ENCODE results near the gene FGL2. TPM values are rescaled to one million over a fixed set of nuclear protein-coding genes. Genes with fewer than 3 reads are reported as not detected.
"Not testable (repeated sequence)": the region's sequence is repeated elsewhere in the genome, so short reads cannot be mapped to it uniquely, and the experiment has no call there.

Gene FGL2
- total RNA-seq, 2 experiments from 2014 or later: 0.63 to 0.95 TPM

DNA sequence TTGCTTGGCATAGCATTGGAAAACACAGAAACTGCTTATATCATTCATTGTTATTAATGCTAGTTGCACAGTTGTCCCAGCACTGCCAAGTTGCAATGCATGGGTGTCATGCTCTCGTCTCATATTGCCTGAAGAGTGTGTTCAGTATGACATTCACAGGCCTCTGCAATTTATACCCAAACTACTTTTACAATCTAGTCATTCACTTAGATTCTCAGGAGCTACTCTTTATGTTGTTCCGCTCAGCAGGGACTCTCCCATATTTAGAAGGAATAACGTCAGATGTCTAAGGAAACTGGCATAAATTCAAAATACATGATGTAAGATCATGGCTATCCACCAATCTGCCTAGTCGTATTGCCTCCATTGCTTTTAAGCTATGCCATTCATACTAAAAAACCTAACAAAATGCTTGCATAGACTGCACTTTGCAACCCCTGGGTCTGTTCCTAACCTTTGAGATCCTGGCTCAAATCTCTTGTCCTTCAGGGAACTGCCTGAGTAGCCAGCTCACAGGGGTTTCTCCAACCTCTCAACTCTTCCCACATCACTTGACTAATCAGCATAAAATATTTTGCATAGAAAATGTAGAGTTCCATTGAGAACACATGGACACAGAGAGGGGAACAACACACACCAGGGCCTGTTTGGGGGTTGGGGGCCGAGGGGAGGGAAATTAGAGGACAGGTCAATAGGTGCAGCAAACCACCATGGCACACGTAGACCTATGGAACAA is 27.0 kb downstream of the FGL2 start:
- ATAC-seq; CTCF ChIA-PET; H3K9me3 Mint-ChIP-seq; H3K27ac Mint-ChIP-seq; DNase-seq; H3K36me3 Mint-ChIP-seq (ENCODE audit: low read depth); H3K4me3 Mint-ChIP-seq; POLR2A ChIA-PET; H3K4me1 Mint-ChIP-seq (ENCODE audit: low read depth); H3K27me3 Mint-ChIP-seq; intact Hi-C loops (cut with micrococcal nuclease): not testable (repeated sequence)

DNA sequence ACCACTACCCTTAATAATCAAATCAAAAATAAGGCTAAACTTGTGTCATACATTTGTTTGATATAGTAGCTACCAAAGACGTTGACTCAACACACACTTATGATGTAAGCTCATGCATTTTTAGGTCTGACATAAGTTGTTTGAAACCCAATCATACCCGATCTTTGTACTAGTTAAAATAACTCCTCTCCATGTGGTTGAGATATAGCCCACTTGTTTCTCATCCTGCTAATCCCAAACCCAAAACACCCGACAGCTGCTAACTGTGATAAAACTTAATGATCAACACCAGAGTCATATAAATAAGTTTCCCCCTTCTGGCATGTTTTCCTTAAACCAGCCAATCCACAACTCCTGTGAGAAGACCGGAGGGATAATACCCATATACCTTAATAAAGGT is 28.5 kb downstream of the FGL2 start:
- H3K36me3 Mint-ChIP-seq (ENCODE audit: low read depth); H3K27me3 Mint-ChIP-seq; ATAC-seq; H3K9me3 Mint-ChIP-seq; H3K27ac Mint-ChIP-seq; POLR2A ChIA-PET; H3K4me3 Mint-ChIP-seq; DNase-seq; intact Hi-C loops (cut with micrococcal nuclease); CTCF ChIA-PET; H3K4me1 Mint-ChIP-seq (ENCODE audit: low read depth): not testable (repeated sequence)

DNA sequence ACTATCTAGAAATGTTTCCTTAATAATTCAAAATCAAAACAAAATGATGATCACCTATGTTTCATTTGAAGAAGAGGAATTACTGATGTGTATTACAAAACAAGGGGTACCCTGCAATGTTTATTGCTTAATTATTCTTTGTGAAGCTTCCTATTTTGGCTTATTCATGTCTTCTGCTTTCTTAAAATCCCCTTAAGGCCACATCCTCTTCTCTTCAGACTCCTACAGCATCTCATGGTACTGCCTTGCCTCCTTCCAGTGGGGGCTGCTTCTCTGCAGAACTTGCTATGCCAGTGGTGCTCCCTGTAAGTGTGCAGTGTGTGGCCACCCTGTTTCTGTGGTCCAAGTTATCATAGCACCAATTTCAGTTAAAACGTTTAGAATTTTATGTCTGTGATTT is 42.2 kb downstream of the FGL2 start:
- no peaks in the 10 kb centered on the region for H3K36me3 Mint-ChIP-seq (ENCODE audit: low read depth)
- H3K27me3 Mint-ChIP-seq: no peaks in the 10 kb centered on the region
- H3K9me3 Mint-ChIP-seq: no peaks in the 10 kb centered on the region
- H3K27ac Mint-ChIP-seq: peak overlapping the region; percentile 74
- CTCF ChIA-PET: interaction anchor here (1.0 kb wide), 1 partner anchor 174 kb away, joined by 3 read pairs; no protein-coding TSS in a partner anchor
- H3K4me1 Mint-ChIP-seq (ENCODE audit: low read depth): peaks cover 20% of the 10 kb centered on the region
- peak overlapping the region; percentile 0 for H3K4me3 Mint-ChIP-seq
- intact Hi-C loops (cut with micrococcal nuclease): no loop called here
- POLR2A ChIA-PET: no interaction called here
- TF ChIP-seq, protein P1, sequence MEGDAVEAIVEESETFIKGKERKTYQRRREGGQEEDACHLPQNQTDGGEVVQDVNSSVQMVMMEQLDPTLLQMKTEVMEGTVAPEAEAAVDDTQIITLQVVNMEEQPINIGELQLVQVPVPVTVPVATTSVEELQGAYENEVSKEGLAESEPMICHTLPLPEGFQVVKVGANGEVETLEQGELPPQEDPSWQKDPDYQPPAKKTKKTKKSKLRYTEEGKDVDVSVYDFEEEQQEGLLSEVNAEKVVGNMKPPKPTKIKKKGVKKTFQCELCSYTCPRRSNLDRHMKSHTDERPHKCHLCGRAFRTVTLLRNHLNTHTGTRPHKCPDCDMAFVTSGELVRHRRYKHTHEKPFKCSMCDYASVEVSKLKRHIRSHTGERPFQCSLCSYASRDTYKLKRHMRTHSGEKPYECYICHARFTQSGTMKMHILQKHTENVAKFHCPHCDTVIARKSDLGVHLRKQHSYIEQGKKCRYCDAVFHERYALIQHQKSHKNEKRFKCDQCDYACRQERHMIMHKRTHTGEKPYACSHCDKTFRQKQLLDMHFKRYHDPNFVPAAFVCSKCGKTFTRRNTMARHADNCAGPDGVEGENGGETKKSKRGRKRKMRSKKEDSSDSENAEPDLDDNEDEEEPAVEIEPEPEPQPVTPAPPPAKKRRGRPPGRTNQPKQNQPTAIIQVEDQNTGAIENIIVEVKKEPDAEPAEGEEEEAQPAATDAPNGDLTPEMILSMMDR (IDR thresholded peaks at IDR 0.05): no peak
- ATAC-seq: peak; percentile 65
- peak; percentile 33 for DNase-seq

DNA sequence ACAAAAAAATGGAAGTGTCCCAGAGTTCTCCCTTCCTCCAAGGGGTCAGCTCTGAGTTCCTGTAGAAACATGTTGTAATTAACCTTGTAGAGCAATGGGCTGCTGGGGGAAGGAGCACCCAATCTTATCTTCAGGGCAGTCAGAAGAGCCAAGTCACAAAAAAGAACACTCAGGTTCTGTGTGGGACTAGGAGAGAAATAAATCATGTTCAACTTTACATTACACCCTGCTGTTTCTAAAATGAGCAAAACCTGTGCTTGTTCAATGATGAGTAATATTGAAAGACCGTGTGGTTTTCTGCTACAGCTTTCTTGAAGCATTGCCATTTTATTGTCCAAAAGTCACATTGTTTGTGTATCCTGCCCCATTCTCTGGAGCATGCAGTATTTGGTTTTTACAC is 42.6 kb downstream of the FGL2 start:
- Mint-ChIP-seq H3K27ac (peak overlapping the region; percentile 74), H3K4me3 (peak overlapping the region; percentile 0), H3K4me1 (ENCODE audit: low read depth) (peaks cover 20% of the 10 kb centered on the region)
- H3K36me3 Mint-ChIP-seq (ENCODE audit: low read depth); POLR2A ChIA-PET; H3K27me3 Mint-ChIP-seq; intact Hi-C loops (cut with micrococcal nuclease); DNase-seq; H3K9me3 Mint-ChIP-seq: not testable (repeated sequence)
- peak; percentile 76 for ATAC-seq
- CTCF ChIA-PET: interaction anchor here (1.0 kb wide), 1 partner anchor 175 kb away, joined by 3 read pairs; no protein-coding TSS in a partner anchor

DNA sequence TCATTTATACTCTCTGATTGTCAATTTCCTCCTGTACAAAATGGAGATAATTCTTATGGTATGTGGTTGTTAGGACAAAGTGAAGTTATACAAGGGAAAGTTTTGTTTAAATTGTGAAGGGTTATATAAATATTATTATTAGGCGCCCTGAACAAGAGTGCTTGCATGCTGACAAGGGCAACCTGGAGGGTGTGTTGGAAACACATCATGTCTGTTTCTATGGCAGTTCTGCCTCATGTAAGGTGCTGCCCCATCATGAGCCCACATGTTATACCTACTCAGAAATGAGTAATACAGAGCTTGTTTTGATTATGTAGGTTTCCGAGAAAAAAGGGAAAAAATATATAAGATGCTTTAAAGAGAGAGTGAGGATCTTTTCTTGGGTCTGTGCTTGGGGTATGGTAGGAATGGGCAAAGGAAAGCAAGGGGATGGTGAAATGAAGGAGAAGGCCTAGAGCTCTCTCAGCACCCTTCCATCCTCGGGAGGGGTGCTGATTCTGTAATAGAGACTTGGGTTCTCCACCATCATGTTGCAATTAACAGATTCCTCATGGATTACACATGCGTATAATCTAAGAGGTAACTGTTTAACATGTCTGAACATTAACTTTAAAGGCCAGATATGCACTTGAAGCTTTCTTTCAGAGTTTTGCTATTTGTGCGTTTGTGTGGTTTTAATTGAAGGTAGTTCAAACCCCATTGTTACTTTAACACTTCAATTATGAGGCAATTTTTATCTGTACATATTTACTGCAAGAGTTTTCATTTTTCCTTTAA is 43.8 kb downstream of the FGL2 start:
- H3K27me3 Mint-ChIP-seq; intact Hi-C loops (cut with micrococcal nuclease); H3K36me3 Mint-ChIP-seq (ENCODE audit: low read depth); H3K4me3 Mint-ChIP-seq; H3K9me3 Mint-ChIP-seq; CTCF ChIA-PET; POLR2A ChIA-PET: not testable (repeated sequence)
- H3K4me1 Mint-ChIP-seq (ENCODE audit: low read depth): peaks cover 20% of the 10 kb centered on the region
- DNase-seq (peak; percentile 46), ATAC-seq (peak; percentile 71)
- H3K27ac Mint-ChIP-seq: peak overlapping the region; percentile 49

DNA sequence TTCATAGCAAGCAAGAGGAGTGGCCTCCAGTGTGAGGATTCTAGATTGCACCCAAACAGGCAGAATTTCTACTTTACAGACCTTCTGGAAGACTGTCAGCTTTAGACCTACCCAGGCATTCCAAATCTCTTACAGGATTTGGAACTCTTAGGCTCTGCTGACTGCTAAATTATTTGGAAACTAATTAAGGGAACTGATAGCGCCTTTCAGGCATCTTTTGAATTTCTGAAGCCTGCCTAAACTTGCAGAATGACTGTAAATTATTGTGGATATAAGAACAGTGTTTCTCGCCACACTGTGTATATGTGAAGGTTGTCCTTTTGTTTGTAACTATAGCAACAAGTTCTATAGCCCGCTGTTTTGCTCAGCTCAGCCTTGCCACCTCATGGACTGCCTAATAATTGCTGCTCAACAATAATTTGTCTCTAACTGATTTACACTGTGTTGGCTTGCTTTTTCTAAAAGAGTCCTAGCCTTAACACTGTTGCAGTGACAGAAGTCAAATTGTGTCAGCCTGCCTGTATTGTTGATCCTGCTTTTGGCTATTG is 44.6 kb downstream of the FGL2 start:
- DNase-seq; H3K36me3 Mint-ChIP-seq (ENCODE audit: low read depth); POLR2A ChIA-PET; H3K4me3 Mint-ChIP-seq; CTCF ChIA-PET; H3K9me3 Mint-ChIP-seq; H3K27me3 Mint-ChIP-seq; intact Hi-C loops (cut with micrococcal nuclease): not testable (repeated sequence)
- Mint-ChIP-seq H3K4me1 (ENCODE audit: low read depth) (peaks cover 20% of the 10 kb centered on the region), H3K27ac (peak overlapping the region; percentile 26)
- ATAC-seq: peak; percentile 46

DNA sequence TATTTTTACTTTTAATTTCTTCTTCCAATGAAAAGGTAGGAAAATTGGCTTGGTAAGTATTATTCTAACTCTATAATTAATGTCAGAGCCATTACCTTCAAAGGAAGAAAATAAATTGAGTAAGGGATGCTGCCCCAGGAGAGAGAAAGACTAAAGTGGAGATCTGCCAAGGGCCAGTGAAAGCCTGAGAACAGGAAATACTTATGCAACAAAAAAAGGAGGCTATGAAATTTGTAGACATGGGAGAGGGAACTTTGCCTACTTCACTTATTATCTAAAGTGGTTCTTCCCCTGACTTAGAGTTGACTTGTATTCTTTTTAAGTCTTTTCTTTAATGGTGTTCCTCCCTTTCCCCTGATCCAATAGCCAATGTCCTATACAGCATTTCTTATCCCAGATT is 47.4 kb downstream of the FGL2 start:
- CTCF ChIA-PET; H3K27me3 Mint-ChIP-seq; POLR2A ChIA-PET; DNase-seq; H3K36me3 Mint-ChIP-seq (ENCODE audit: low read depth); intact Hi-C loops (cut with micrococcal nuclease); H3K27ac Mint-ChIP-seq; ATAC-seq; H3K9me3 Mint-ChIP-seq; H3K4me3 Mint-ChIP-seq: not testable (repeated sequence)
- H3K4me1 Mint-ChIP-seq (ENCODE audit: low read depth): peaks cover 10% of the 10 kb centered on the region

Other genes with a start within 250 kb of the FGL2 start
- not detected for gene SPDYE17, start 167.5 kb downstream of the FGL2 start, total RNA-seq
- under 1 TPM in 1 of 2 experiments, not detected in 1; 0.56 TPM for gene SPDYE18, start 137.3 kb downstream of the FGL2 start, total RNA-seq
- gene CCDC146, start 77.2 kb downstream of the FGL2 start, total RNA-seq: 1 to 10 TPM; 2.1 to 2.6 TPM
- gene GSAP, start 216.5 kb upstream of the FGL2 start, total RNA-seq: 1 to 10 TPM; 1.9 to 3.0 TPM

Data from activated CD8-positive, alpha-beta T cell treated with anti-CD3 and anti-CD28 coated beads for 36 hours (primary cell).